ENCODE data around the gene GRID1. TPM values are rescaled to one million over a fixed set of nuclear protein-coding genes. Genes with fewer than 3 reads are reported as not detected.
"Not testable (repeated sequence)": the region's sequence is repeated elsewhere in the genome, so short reads cannot be mapped to it uniquely, and the experiment has no call there.

Gene GRID1
- polyA plus RNA-seq, 1 of the 3 experiments (the other 2 are of a cell fraction) = 0.13 TPM

GRCh38 chr10:86109421-86109820, 257.2 kb downstream of the GRID1 start (continued):
- TF ChIP-seq TAF1 (IDR thresholded peaks at IDR 0.05; ENCODE audit: borderline replicate concordance, low read depth, low read length) (no peak), FOXM1 (IDR thresholded peaks at IDR 0.05; ENCODE audit: low read depth) (no peak), RAD21 (IDR thresholded peaks at IDR 0.05; ENCODE audit: low read length) (no peak), MEF2A (IDR thresholded peaks at IDR 0.05; ENCODE audit: borderline replicate concordance, low read depth) (no peak), ZBTB33 (IDR thresholded peaks at IDR 0.05; ENCODE audit: borderline replicate concordance, low read depth) (no peak), FOXJ3 (CRISPR knock-in tag; IDR thresholded peaks at IDR 0.05) (no peak)

GRCh38 chr10:86108696-86109095, 257.9 kb downstream of the GRID1 start:
- 15% methylated on average over 7 of the region's 7 CpGs for WGBS (ENCODE audit: low lambda C conversion rate)

GRCh38 chr10:86107611-86108310, 258.8 kb downstream of the GRID1 start:
- DNase-seq; H3K4me3 ChIP-seq (ENCODE audit: low read depth in 2 of 2, low read length in 1 of 2); H4K20me1 ChIP-seq (ENCODE audit: insufficient read depth); H3K79me2 ChIP-seq (ENCODE audit: insufficient read depth); H3K36me3 ChIP-seq (replicated peaks in 1 of 2; ENCODE audit: control insufficient read depth in 1 of 2, insufficient read depth in 2 of 2, low read length in 1 of 2); H3K27me3 ChIP-seq (ENCODE audit: insufficient read depth); H3K4me1 ChIP-seq (ENCODE audit: control insufficient read depth in 1 of 2, insufficient read depth in 2 of 2, low read depth in 1 of 2, low read length in 1 of 2); H3K9ac ChIP-seq; H3K4me2 ChIP-seq; H3K9me2 ChIP-seq; H3K9me3 ChIP-seq; H2AFZ ChIP-seq (ENCODE audit: low read depth); H3F3A ChIP-seq (replicated peaks; ENCODE audit: insufficient read depth); CTCF ChIA-PET; H3K27ac ChIP-seq (ENCODE audit: low read depth in 2 of 2, low read length in 1 of 2); POLR2A ChIA-PET: not testable (repeated sequence)
- WGBS (ENCODE audit: low lambda C conversion rate) = 42% methylated on average over 12 of the region's 16 CpGs

More at GRCh38 chr10:86108696-86109095, 257.9 kb downstream of the GRID1 start:
- H3K27ac ChIP-seq (ENCODE audit: low read depth in 2 of 2, low read length in 1 of 2) = no peak overlapping the region
- no peak overlapping the region for H3K4me3 ChIP-seq (ENCODE audit: low read depth in 2 of 2, low read length in 1 of 2)
- ChIA-PET CTCF (interaction anchor here (1.5 kb wide), 1 partner anchor 8 kb away, joined by 5 read pairs; no protein-coding TSS in a partner anchor), POLR2A (no interaction called here)
- H3K36me3 ChIP-seq (replicated peaks in 1 of 2; ENCODE audit: control insufficient read depth in 1 of 2, insufficient read depth in 2 of 2, low read length in 1 of 2) = no peaks in the 10 kb centered on the region
- no peaks in the 10 kb centered on the region for H4K20me1 ChIP-seq (ENCODE audit: insufficient read depth)
- H3K9ac ChIP-seq = no peak overlapping the region
- H3K4me2 ChIP-seq = no peak overlapping the region
- H3K27me3 ChIP-seq (ENCODE audit: insufficient read depth) = no peaks in the 10 kb centered on the region
- H3K79me2 ChIP-seq (ENCODE audit: insufficient read depth) = no peaks in the 10 kb centered on the region
- no peaks in the 10 kb centered on the region for H3K9me3 ChIP-seq
- TF ChIP-seq JUND (IDR thresholded peaks at IDR 0.05) (no peak), ZBTB33 (IDR thresholded peaks at IDR 0.05; ENCODE audit: borderline replicate concordance, low read depth) (no peak), EP300 (IDR thresholded peaks at IDR 0.05; ENCODE audit: borderline replicate concordance in 1 of 2, low read depth in 1 of 2, low read length in 1 of 2) (no peak)
- no peak for DNase-seq
- H3F3A ChIP-seq (replicated peaks; ENCODE audit: insufficient read depth) = no peaks in the 10 kb centered on the region
- H3K9me2 ChIP-seq = no peaks in the 10 kb centered on the region
- no peaks in the 10 kb centered on the region; a peak in 1 of 4 replicates for H3K4me1 ChIP-seq (ENCODE audit: control insufficient read depth in 1 of 2, insufficient read depth in 2 of 2, low read depth in 1 of 2, low read length in 1 of 2)
- H2AFZ ChIP-seq (ENCODE audit: low read depth) = no peak overlapping the region
